Fibroblast of lung (primary cell): Measurements from ENCODE around the gene PLA2G2C.
"Not testable (repeated sequence)": the region's sequence is repeated elsewhere in the genome, so short reads cannot be mapped to it uniquely, and the experiment has no call there.

ENCODE experiments used
- EZH2 ChIP-seq: IDR thresholded peaks from 2 replicates; pipeline ENCODE4 v1.5.1; 2012; ENCODE audit warnings: low read length, control low read depth, mild to moderate bottlenecking; ENCODE audit errors: missing control alignments
- TF ChIP-seq, protein P1 (sequence below), 2 donors: IDR thresholded peaks in 1 of 2; conservative IDR thresholded peaks in 1 of 2; 1 replicate in 1 of 2; 2 replicates in 1 of 2; pipeline ENCODE4 v1.5.1; 2011 to 2012; ENCODE audit warnings: low read length in 2 of 2, control low read depth in 1 of 2, inconsistent platforms in 1 of 2, low read depth in 1 of 2, mild to moderate bottlenecking in 1 of 2

DNA sequence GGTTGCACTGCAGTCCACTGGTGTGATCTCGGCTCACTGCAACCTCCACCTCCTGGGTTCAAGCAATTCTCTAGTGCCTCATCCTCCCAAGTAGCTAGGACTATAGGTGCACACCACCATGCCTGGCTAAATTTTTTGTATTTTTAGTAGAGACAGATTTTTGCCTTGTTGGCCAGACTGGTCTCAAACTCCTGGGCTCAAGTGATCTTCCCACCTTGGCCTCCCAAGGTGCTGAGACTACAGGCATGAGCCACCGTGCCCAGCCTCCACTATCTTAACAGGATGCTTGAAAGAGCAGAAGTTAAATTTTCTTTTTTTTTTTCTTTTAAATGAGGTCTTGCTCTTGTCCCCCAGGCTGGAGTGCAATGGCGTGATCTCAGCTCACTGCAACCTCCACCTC is 55.8 kb downstream of the PLA2G2C start:
- TF ChIP-seq, protein P1, sequence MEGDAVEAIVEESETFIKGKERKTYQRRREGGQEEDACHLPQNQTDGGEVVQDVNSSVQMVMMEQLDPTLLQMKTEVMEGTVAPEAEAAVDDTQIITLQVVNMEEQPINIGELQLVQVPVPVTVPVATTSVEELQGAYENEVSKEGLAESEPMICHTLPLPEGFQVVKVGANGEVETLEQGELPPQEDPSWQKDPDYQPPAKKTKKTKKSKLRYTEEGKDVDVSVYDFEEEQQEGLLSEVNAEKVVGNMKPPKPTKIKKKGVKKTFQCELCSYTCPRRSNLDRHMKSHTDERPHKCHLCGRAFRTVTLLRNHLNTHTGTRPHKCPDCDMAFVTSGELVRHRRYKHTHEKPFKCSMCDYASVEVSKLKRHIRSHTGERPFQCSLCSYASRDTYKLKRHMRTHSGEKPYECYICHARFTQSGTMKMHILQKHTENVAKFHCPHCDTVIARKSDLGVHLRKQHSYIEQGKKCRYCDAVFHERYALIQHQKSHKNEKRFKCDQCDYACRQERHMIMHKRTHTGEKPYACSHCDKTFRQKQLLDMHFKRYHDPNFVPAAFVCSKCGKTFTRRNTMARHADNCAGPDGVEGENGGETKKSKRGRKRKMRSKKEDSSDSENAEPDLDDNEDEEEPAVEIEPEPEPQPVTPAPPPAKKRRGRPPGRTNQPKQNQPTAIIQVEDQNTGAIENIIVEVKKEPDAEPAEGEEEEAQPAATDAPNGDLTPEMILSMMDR (conservative IDR thresholded peaks at IDR 0.05 in 1 of 2, IDR thresholded peaks at IDR 0.05 in 1 of 2; ENCODE audit: low read depth in 1 of 2, low read length in 2 of 2) = not testable (repeated sequence)
- not testable (repeated sequence) for TF ChIP-seq EZH2
